SU-DHL-6 (cell line): Measurements from ENCODE around the gene AIMP1.

Source experiments
- H2AFZ ChIP-seq: fragments of 200-600 bp; sonication (generic); 2 replicates; pipeline ENCODE4 v1.6.1; 2014; ENCODE audit warnings: low read depth, mild to moderate bottlenecking, moderate library complexity, mixed read lengths, antibody characterized with exemption, low read length; ENCODE audit not compliant: severe bottlenecking
- H3F3A ChIP-seq: fragments of 200-600 bp; shearing (Covaris generic); 2 replicates; pipeline ENCODE4 v1.6.0; 2016; ENCODE audit warnings: antibody characterized with exemption, mild to moderate bottlenecking; ENCODE audit not compliant: insufficient read depth
- H3K27ac ChIP-seq: fragments of 200-600 bp; sonication (generic); 2 replicates; pipeline ENCODE4 v1.5.1; 2016; ENCODE audit warnings: low read depth, mild to moderate bottlenecking, low read length, moderate library complexity, mixed read lengths
- H3K27me3 ChIP-seq: fragments of 200-600 bp; sonication (generic), shearing (Covaris generic); 2 replicates; pipeline ENCODE4 v1.6.0; 2014; ENCODE audit warnings: mild to moderate bottlenecking, low read length
- H3K36me3 ChIP-seq: fragments of 200-600 bp; sonication (generic); 2 replicates; pipeline ENCODE4 v1.6.1; 2014; ENCODE audit warnings: mild to moderate bottlenecking, low read length, mixed read lengths
- H3K4me2 ChIP-seq: fragments of 300-600, 200-600 bp; shearing (Covaris generic), sonication (generic); 2 replicates; pipeline ENCODE4 v1.6.0; 2014; ENCODE audit warnings: low read length, low read depth, mild to moderate bottlenecking; ENCODE audit not compliant: poor library complexity, severe bottlenecking
- H3K4me3 ChIP-seq: fragments of 200-600 bp; sonication (generic); 2 replicates; pipeline ENCODE4 v1.5.1; 2014; ENCODE audit warnings: antibody characterized with exemption, low read length, mild to moderate bottlenecking, mixed read lengths; ENCODE audit not compliant: insufficient read depth, poor library complexity, severe bottlenecking
- H3K79me2 ChIP-seq: fragments of 200-600 bp; sonication (generic); 2 replicates; pipeline ENCODE4 v1.6.1; 2014; ENCODE audit warnings: mild to moderate bottlenecking, low read length, moderate library complexity; ENCODE audit not compliant: insufficient read depth
- H3K9ac ChIP-seq: fragments of 200-600 bp; sonication (generic); 2 replicates; pipeline ENCODE4 v1.7.0; 2014; ENCODE audit warnings: mild to moderate bottlenecking, low read length
- H3K9me2 ChIP-seq: fragments of 200-600 bp; sonication (generic); replicated peaks from 2 replicates; pipeline ENCODE4 v1.6.1; 2014; ENCODE audit warnings: low read length; ENCODE audit not compliant: insufficient read depth
- H3K9me3 ChIP-seq: fragments of 200-600 bp; sonication (generic); 2 replicates; pipeline ENCODE4 v1.6.1; 2014; ENCODE audit warnings: low read length, mixed read lengths; ENCODE audit not compliant: insufficient read depth
- H4K20me1 ChIP-seq: fragments of 200-600 bp; sonication (generic); 2 replicates; pipeline ENCODE4 v1.6.1; 2014; ENCODE audit warnings: low read depth, mild to moderate bottlenecking, antibody characterized with exemption, low read length, moderate library complexity, mixed read lengths
- EZH2phosphoT487 ChIP-seq: fragments of 200-600 bp; sonication (generic), shearing (Covaris generic); conservative IDR thresholded peaks from 2 replicates; pipeline ENCODE4 v1.6.1; 2018; ENCODE audit warnings: mild to moderate bottlenecking, antibody characterized with exemption, low read length, moderate library complexity, mixed read lengths
- TF ChIP-seq, protein P1 (sequence below): fragments of 200-600 bp; sonication (generic); IDR thresholded peaks from one replicate; pipeline ENCODE4 v1.5.1; 2017; ENCODE audit warnings: antibody characterized with exemption, mild to moderate bottlenecking, low read length, moderate library complexity; ENCODE audit not compliant: insufficient read depth, poor library complexity, severe bottlenecking

The AIMP1 gene

DNA sequence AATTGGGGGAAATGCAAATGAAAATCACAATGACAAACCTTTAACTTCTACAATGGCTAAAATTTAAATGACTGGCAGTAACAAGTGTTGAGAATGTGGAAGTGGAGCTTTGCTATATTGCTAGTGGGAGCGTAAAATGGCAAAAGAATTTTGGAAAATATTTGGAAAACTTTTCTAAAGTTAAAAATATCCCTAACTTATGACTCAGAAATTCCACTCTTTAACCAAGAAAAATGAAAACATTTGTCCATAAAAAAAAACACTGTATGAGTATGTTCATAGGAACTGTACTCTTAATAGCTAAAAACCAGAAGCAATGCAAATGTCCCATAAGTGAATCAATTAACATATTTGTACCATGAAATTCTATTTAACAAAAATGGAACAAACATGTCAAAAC lies 4.0 kb upstream of the AIMP1 start:
- H3K79me2 ChIP-seq, result peaks cover 23% of the 10 kb centered on the region

GRCh38 chr4:106312997-106313522 lies 3.3 kb upstream of the AIMP1 start:
- H2AFZ ChIP-seq, result no peak overlapping the region
- H3K79me2 ChIP-seq, result peaks cover 30% of the 10 kb centered on the region
- H3K9me3 ChIP-seq, result no peaks in the 10 kb centered on the region
- H3K4me3 ChIP-seq, result no peak overlapping the region
- no peaks in the 10 kb centered on the region for H4K20me1 ChIP-seq
- no peak overlapping the region for H3K27ac ChIP-seq
- H3K27me3 ChIP-seq, result no peaks in the 10 kb centered on the region
- H3K9ac ChIP-seq, result no peak overlapping the region
- peak overlapping the region; percentile 15 for H3K4me2 ChIP-seq
- H3F3A ChIP-seq, result no peaks in the 10 kb centered on the region
- H3K36me3 ChIP-seq, result no peaks in the 10 kb centered on the region
- TF ChIP-seq EZH2phosphoT487, result no peak
- TF ChIP-seq, protein P1, sequence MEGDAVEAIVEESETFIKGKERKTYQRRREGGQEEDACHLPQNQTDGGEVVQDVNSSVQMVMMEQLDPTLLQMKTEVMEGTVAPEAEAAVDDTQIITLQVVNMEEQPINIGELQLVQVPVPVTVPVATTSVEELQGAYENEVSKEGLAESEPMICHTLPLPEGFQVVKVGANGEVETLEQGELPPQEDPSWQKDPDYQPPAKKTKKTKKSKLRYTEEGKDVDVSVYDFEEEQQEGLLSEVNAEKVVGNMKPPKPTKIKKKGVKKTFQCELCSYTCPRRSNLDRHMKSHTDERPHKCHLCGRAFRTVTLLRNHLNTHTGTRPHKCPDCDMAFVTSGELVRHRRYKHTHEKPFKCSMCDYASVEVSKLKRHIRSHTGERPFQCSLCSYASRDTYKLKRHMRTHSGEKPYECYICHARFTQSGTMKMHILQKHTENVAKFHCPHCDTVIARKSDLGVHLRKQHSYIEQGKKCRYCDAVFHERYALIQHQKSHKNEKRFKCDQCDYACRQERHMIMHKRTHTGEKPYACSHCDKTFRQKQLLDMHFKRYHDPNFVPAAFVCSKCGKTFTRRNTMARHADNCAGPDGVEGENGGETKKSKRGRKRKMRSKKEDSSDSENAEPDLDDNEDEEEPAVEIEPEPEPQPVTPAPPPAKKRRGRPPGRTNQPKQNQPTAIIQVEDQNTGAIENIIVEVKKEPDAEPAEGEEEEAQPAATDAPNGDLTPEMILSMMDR, result no peak
- H3K9me2 ChIP-seq, result no peaks in the 10 kb centered on the region

More for the DNA sequence above, 4.0 kb upstream of the AIMP1 start:
- Histone ChIP-seq H3K4me3 (no peak overlapping the region), H3K27ac (no peak overlapping the region), H3K9me3 (no peaks in the 10 kb centered on the region), H3F3A (no peaks in the 10 kb centered on the region), H3K36me3 (no peaks in the 10 kb centered on the region), H3K9ac (no peak overlapping the region), H4K20me1 (no peaks in the 10 kb centered on the region), H3K4me2 (no peak overlapping the region), H3K27me3 (no peaks in the 10 kb centered on the region), H3K9me2 (no peaks in the 10 kb centered on the region), H2AFZ (no peak overlapping the region)
- TF ChIP-seq, protein P1, result no peak
- no peak for TF ChIP-seq EZH2phosphoT487

- no peaks in the 10 kb centered on the region for H3K9me2 ChIP-seq
- no peaks in the 10 kb centered on the region for H4K20me1 ChIP-seq
- TF ChIP-seq, protein P1, result no peak
- no peak for TF ChIP-seq EZH2phosphoT487
- H3K27me3 ChIP-seq, result no peaks in the 10 kb centered on the region
- H3K79me2 ChIP-seq, result peaks cover 49% of the 10 kb centered on the region
- H3F3A ChIP-seq, result no peaks in the 10 kb centered on the region
- peak overlapping the region; percentile 83 for H3K9ac ChIP-seq
- 0 out of 2 replicates have a peak overlapping the region, but pooled peaks have one; percentile 79 for H3K27ac ChIP-seq
- H2AFZ ChIP-seq, result no peak overlapping the region
- no peaks in the 10 kb centered on the region for H3K36me3 ChIP-seq
- H3K4me3 ChIP-seq, result peak overlapping the region; percentile 77
- H3K4me2 ChIP-seq, result peak overlapping the region; percentile 89
- no peaks in the 10 kb centered on the region for H3K9me3 ChIP-seq
These were observed 1.4 kb upstream of the AIMP1 start for GRCh38 chr4:106314960-106315359.
